H1 (cell line): ENCODE data around the gene GUCY2F. TPM values are rescaled to one million over a fixed set of nuclear protein-coding genes. Genes with fewer than 3 reads are reported as not detected.

ENCODE experiments used
- polyA plus RNA-seq, 7 experiments: library from polyadenylated mRNA; depleted of rRNA in 3 of 7; stranded (reverse) in 5 of 7; unstranded in 2 of 7; fragments of >200 nt in 5 of 7; fragments of 200-250 nt in 2 of 7; gene quantifications; 1 replicate in 5 of 7; 2 replicates in 1 of 7; 4 replicates in 1 of 7; pipeline versions ENCODE4 v1.2.1 to v1.2.3, GENCODE V29; 2011 to 2013; ENCODE audit warnings: missing spikeins in 2 of 7, mixed read lengths in 2 of 7
- total RNA-seq: library from RNA; stranded (reverse); fragmentation: NEBNext Ultra II Directional; extraction: Animal tissue kit (Norgen Biotek cat#: 25700); gene quantifications from 2 replicates; pipeline ENCODE4 v1.2.1, GENCODE V29; 2021
- TF ChIP-seq, protein P1 (sequence below): IDR thresholded peaks from 2 replicates; pipeline ENCODE4 v1.6.1; 2012; ENCODE audit warnings: inconsistent platforms

The GUCY2F gene
- total and polyA plus RNA-seq, 2 of the 8 experiments (the other 6 are each of a cell fraction or from before 2014, with no cell fraction given): 0.02 TPM; not detected in 1

DNA sequence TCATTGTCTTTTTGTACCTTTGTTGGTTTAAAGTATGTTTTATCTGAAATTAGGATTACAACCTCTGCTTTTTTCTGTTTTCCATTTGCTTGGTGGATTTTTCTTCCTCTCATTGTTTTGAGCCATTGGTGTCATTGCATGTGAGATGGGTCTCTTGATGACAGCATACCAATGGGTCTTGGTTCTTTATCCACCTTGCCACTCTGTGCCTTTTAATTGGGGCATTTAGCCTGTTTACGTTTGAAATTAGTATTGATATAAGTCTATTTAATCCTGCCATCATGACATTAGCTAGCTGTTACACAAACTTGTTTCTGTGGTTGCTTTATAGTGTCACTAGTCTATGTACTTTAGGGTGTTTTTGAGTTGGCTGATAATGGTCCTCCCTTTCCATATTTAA lies 145.7 kb downstream of the GUCY2F start (continued):
- TF ChIP-seq, protein P1, sequence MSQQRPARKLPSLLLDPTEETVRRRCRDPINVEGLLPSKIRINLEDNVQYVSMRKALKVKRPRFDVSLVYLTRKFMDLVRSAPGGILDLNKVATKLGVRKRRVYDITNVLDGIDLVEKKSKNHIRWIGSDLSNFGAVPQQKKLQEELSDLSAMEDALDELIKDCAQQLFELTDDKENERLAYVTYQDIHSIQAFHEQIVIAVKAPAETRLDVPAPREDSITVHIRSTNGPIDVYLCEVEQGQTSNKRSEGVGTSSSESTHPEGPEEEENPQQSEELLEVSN: no peak
